ENCODE results near the gene FHIT.

FHIT gene

GRCh38 chr3:60189304-60189703 is 1061.9 kb downstream of the FHIT start:
- DNase-seq = no peak

GRCh38 chr3:60188803-60189202 is 1062.4 kb downstream of the FHIT start:
- DNase-seq = no peak

- DNase-seq = no peak
Measured at GRCh38 chr3:60187343-60187742, 1063.9 kb downstream of the FHIT start.

GRCh38 chr3:60186359-60186758 is 1064.9 kb downstream of the FHIT start:
- DNase-seq = no peak

GRCh38 chr3:60185161-60185560 is 1066.1 kb downstream of the FHIT start:
- DNase-seq = no peak

GRCh38 chr3:60182697-60183096 is 1068.6 kb downstream of the FHIT start:
- no peak for DNase-seq

GRCh38 chr3:60178931-60179653 is 1072.2 kb downstream of the FHIT start:
- DNase-seq = no peak

- DNase-seq = no peak
Measured at GRCh38 chr3:60177726-60178125, 1073.5 kb downstream of the FHIT start.

- no peak for DNase-seq
Measured at GRCh38 chr3:60176614-60177013, 1074.6 kb downstream of the FHIT start.

GRCh38 chr3:60175680-60176079 is 1075.6 kb downstream of the FHIT start:
- DNase-seq = no peak

- DNase-seq = no peak
Measured at GRCh38 chr3:60169755-60170154, 1081.5 kb downstream of the FHIT start.

GRCh38 chr3:60167186-60167585 is 1084.1 kb downstream of the FHIT start:
- no peak for DNase-seq

- no peak for DNase-seq
Measured at GRCh38 chr3:60160822-60161748, 1090.2 kb downstream of the FHIT start.

GRCh38 chr3:60160111-60160821 is 1091.0 kb downstream of the FHIT start:
- DNase-seq = no peak

GRCh38 chr3:60158035-60158434 is 1093.2 kb downstream of the FHIT start:
- DNase-seq = no peak

GRCh38 chr3:60154011-60154410 is 1097.2 kb downstream of the FHIT start:
- no peak for DNase-seq

- no peak for DNase-seq
Measured at GRCh38 chr3:60153221-60153999, 1097.8 kb downstream of the FHIT start.

- DNase-seq = no peak
Measured at GRCh38 chr3:60149501-60149900, 1101.8 kb downstream of the FHIT start.

- no peak for DNase-seq
Measured at GRCh38 chr3:60147249-60147950, 1103.9 kb downstream of the FHIT start.

- no peak for DNase-seq
Measured at GRCh38 chr3:60146121-60146520, 1105.1 kb downstream of the FHIT start.

- DNase-seq = no peak
Measured at GRCh38 chr3:60144071-60144470, 1107.2 kb downstream of the FHIT start.

GRCh38 chr3:60142009-60142408 is 1109.2 kb downstream of the FHIT start:
- DNase-seq = no peak
